Keratinocyte (primary cell): ENCODE measurements around the gene TXNRD2.

Experiments used
- EZH2 ChIP-seq: IDR thresholded peaks from one replicate; pipeline ENCODE4 v1.6.1; 2012; ENCODE audit warnings: inconsistent platforms, mild to moderate bottlenecking, low read length, moderate library complexity
- TF ChIP-seq, protein P1 (sequence below), 3 experiments: IDR thresholded peaks in 1 of 3; conservative IDR thresholded peaks in 1 of 3; optimal IDR thresholded peaks in 1 of 3; 2 replicates in 2 of 3; 3 replicates in 1 of 3; pipeline versions ENCODE3 to v1.5.1; 2011; ENCODE audit warnings: low read length in 3 of 3, mild to moderate bottlenecking in 3 of 3, moderate library complexity in 2 of 3, control low read depth in 1 of 3, inconsistent platforms in 1 of 3; ENCODE audit not compliant: insufficient read depth in 2 of 3; ENCODE audit errors: extremely low read depth in 1 of 3

DNA sequence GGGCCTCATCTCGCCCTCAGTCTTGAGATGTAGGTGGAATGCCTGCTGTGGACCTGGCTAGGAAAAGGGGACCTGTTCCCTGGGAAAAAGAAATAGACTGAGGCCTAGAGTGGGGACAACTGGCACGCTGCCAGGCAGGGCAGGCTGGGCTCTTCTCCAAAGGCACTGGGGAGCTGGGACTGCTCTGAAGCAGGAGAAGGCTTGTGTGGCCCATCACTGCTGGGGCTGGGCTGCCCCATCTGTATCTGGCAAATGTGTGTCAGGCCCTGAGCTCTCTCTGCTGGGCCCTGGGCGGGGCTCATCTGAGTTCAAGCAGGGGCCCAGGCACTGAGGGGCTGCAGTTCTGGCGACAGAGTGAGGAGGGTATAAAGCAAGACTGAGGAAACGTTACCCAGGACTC, 42.1 kb upstream of the TXNRD2 start:
- TF ChIP-seq, protein P1, sequence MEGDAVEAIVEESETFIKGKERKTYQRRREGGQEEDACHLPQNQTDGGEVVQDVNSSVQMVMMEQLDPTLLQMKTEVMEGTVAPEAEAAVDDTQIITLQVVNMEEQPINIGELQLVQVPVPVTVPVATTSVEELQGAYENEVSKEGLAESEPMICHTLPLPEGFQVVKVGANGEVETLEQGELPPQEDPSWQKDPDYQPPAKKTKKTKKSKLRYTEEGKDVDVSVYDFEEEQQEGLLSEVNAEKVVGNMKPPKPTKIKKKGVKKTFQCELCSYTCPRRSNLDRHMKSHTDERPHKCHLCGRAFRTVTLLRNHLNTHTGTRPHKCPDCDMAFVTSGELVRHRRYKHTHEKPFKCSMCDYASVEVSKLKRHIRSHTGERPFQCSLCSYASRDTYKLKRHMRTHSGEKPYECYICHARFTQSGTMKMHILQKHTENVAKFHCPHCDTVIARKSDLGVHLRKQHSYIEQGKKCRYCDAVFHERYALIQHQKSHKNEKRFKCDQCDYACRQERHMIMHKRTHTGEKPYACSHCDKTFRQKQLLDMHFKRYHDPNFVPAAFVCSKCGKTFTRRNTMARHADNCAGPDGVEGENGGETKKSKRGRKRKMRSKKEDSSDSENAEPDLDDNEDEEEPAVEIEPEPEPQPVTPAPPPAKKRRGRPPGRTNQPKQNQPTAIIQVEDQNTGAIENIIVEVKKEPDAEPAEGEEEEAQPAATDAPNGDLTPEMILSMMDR (optimal IDR thresholded peaks at IDR 0.05 in 1 of 3, IDR thresholded peaks at IDR 0.05 in 1 of 3, conservative IDR thresholded peaks at IDR 0.05 in 1 of 3; ENCODE audit: extremely low read depth in 1 of 3, insufficient read depth in 2 of 3, low read length in 3 of 3), result no peak
- TF ChIP-seq EZH2, result no peak
